TTC549 (cell line): ENCODE measurements around the gene FMC1.
"Not testable (repeated sequence)": the region's sequence is repeated elsewhere in the genome, so short reads cannot be mapped to it uniquely, and the experiment has no call there.

ENCODE experiments used
- FAIRE-seq: peaks from 2 replicates; lab custom pipeline; 2012; peaks lifted over from hg19 to GRCh38; lab: Jason Lieb, UNC

Gene FMC1

DNA sequence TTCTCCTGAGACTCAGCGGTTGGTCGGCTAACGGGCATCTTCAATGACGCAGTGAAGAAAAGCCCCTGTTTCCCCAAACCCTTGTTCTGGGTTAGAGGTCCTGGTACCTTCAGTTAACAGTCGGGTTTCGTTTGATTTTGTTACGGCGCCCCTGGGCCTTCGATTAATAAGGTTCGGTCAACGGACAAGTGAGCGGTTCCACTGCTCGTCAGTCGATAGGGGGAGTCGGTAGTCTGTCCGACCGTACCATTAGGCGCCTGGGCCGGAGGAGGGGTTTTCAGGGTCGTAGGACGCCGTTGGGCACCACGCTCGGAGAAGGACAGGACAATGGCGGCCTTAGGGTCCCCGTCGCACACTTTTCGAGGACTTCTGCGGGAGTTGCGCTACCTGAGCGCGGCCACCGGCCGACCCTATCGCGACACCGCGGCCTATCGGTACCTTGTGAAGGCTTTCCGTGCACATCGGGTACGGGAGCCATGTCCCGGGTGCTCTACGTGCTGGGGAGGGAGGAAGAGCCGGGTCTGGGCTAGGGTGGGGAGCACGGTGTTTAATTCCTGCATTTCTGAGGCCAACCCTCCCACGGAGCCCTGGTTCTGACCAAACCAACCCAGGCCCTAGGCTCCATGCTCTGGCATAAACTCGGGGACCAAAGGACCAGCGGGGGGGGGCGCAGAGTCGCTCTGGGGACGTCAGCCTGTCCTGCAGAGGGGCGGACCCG, at the start of gene FMC1:
TSS of gene FMC1 (plus strand) at position 280 of the 718 bp plus-strand sequence. CDS start at position 328, 48 bp downstream.
- no peak for FAIRE-seq

DNA sequence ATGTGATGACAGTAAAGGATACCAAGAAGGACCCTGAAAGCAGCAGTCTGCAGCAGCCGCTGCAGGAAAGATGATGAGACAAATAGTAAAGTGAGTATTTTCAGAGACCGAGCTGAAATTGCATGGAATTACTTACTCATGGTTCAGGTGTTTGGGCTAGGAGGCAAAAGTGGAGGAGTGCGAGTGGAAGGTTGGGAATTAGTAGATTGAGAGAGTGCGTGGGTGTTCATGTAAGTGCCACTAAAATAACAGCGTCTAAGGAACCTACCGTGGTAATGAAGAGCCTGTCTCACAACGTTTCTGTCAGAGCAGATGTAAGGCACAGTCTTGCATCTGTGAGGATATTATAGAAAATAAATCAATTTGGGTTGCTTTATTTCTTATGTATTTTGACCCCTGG, 48.3 kb upstream of the FMC1 start:
- FAIRE-seq: no peak

DNA sequence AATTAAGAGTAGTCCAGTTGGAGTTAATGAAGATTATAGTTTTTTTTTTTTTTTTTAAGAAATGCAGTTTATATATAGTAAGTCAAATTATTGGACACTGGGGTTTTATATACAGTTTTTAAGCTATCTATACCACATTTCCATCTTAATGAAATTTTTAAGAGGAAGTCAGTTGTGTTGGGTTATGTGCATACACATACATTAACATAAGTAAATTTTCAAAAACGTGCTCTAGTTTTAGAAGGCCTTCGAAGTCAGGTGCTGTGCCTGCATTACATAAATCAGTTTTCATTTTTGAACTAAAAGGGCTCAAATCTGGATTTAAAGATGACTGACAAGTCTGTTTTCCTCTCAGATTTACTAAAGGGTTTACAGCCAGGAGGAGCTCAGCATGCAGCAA, 47.6 kb upstream of the FMC1 start:
- no peak for FAIRE-seq

GRCh38 chr7:139294241-139294640, 46.9 kb upstream of the FMC1 start:
- no peak for FAIRE-seq

DNA sequence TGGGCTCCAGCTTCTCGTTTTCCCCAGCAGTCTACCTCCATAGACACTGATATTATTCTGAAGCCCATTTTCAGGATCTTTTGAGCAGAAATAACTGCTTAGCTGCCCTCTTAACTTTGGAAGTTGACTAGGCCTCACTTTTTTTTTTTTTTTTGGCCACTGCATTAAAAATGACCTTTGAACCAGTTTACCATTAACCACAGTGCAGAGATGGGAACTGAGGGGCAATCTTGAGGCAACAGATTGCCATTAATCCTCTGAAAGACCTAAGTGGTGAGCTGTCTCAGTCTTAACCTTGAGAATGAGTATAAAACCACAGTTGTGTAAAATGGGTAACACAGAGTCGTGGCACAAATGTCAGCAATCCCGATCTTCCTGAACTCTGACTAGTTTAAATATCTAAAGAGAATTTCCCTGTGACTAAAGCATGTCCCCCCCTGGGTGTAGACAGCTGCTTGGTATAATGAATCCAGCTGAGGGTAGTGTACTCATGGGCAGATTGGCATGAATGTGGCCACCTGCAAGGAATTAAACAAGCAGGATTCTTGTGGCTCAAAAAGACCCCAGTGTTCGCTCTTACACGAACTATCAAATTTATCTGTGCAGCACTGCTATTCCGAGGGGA, 46.1 kb upstream of the FMC1 start:
- no peak for FAIRE-seq

DNA sequence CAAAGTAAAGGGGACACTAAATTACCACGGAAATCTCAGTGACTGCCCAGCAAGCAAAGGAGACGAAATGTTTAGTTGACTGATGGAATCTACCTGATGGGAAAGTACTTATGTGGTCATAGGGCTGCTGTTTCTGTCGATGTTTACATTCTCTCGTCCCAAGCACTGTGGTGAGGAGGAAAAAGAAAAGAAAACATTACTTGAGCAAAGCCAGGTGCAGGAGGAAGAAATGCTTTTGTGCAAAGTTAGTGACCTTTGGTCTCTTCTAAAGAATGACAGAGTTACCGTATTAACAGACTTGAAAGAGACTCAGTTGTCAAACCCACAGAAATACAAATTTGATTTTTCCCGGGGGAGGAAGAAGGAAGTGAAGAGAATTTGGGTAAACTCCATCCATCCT, 43.3 kb upstream of the FMC1 start:
- no peak for FAIRE-seq

DNA sequence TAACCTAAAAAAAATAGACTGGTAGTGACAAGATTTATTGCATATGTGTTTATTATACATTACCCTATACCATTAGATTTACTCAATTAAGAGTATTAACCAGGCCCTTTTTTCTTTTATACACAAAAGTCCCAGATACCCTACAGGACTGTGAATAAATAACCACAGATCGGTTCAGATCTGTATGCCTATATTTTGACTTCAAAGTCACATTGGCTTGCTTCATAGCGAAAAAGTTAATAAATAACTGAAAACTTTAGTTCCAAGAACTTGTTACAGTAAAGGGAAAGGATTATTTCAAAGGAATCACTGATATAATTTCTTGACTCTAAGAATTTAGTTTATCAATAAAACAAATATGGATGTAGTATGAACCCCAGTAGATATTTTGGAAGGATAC, 41.8 kb upstream of the FMC1 start:
- no peak for FAIRE-seq

DNA sequence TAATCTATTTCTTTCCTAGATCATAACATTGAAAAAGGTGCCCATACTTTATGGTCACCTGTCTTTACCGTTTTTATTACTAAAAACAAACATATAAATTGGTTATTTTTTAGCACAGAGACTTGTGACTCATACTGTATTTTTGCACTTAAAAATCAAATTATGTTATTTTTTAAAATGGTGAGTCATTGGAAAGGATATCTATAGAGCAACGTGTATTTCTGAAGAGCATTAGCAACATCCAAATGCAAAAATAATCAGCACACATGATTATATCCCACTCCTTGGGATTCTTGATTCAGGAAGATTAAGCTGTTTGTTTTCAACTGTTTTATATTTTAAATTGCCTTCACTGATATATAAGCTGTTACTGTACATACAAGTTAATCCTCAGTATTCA, 40.7 kb upstream of the FMC1 start:
- no peak for FAIRE-seq

- FAIRE-seq: no peak
Observed at GRCh38 chr7:139304517-139304916, 36.6 kb upstream of the FMC1 start.

DNA sequence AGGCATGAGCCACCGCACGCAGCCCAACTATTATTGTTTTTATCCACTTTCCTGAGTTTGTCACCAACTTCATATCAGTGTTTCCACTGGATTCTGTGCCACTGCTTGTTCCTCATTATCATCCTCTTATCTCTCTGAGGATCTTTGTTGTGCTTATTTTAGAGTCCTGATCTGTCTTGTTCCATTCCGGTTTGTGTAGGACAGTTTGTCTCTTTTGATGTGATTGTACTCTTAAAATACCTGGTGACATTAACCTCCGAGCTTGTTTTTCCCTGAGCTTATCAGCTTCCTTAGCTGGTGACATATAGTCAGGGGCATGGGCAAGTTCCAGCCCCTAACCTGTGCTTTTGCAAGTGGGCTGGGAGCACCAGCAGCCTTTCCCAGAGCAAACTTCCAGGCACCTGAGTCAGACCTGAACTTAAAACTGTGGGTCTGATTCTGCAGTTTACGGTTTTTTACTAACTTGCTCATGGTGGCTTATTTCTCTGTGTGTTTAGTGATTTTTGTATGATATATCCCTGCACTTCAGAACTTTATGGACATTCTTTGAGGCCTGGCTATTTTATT, 23.1 kb upstream of the FMC1 start:
- no peak for FAIRE-seq

GRCh38 chr7:139321071-139321745, 19.9 kb upstream of the FMC1 start:
- FAIRE-seq: no peak

DNA sequence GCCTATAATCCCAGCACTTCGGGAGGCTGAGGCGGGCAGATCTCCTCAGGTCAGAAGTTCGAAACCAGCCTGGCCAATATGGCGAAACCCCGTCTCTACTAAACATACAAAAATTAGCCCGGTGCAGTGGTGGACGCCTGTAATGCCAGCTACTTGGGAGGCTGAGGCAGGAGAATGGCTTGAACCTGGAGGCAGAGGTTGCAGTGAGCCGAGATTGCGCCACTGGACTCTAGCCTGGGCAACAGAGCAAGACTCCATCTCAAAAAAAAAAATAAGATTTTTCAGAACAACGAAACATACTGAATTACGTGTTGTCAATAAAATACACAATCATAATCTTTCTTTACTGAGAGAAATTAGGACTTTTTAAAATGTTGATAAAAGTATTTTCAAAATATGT, 16.4 kb upstream of the FMC1 start:
- FAIRE-seq: not testable (repeated sequence)

- no peak for FAIRE-seq
Observed at GRCh38 chr7:139328375-139328774, 12.8 kb upstream of the FMC1 start.

DNA sequence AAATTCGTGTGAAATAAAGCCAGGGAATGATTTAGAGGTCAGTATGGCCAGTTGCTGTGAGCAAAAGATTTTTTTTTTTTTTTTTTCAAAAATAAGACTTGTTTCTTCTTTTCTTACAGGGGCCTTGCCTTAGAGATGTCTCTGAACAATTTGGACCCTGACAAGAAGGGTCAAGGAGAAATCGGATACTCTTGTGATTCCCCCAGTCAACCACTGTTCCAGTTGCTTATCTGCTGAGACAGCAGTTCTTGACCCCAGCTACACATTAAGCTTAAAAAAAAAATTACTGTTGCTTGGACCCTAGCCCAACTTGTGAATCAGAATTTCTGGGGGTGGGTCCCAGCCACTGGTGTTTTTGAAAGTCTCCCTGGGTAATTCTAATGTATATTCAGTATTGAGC, 12.0 kb upstream of the FMC1 start:
- FAIRE-seq: no peak

GRCh38 chr7:139330333-139331030, 10.7 kb upstream of the FMC1 start:
- no peak for FAIRE-seq

DNA sequence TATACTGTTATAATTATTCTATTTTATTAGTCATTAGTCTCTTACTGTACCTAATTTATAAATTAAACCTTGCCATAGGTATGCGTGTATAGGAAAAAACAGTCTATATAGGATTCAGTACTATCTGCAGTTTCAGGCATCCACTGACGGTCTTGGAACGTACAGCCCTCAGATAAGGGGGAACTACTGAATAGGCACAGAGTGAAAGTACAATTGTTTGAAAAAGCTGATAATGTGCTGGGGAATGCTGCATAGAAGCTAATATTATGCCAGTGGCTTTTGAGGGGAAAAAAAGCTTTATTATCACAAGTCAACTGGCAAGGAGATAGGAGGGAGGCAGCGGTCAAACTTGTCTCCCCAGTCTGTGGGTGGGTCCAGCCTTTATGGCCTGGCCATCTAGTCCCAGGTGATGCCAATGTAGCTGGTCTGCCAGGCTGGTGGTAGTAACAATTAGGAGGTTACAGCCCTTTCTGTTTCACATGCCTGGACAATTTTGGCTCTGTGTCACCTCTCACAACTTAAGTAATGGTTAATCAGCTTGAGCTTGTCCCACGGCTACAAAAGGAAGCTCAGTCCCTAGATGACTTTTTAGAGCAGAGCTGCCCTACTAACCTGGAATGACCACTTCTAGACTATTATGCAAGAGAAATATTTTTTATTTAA, 8.3 kb upstream of the FMC1 start:
- FAIRE-seq: no peak

- FAIRE-seq: not testable (repeated sequence)
Observed at GRCh38 chr7:139333443-139333842, 7.7 kb upstream of the FMC1 start.

DNA sequence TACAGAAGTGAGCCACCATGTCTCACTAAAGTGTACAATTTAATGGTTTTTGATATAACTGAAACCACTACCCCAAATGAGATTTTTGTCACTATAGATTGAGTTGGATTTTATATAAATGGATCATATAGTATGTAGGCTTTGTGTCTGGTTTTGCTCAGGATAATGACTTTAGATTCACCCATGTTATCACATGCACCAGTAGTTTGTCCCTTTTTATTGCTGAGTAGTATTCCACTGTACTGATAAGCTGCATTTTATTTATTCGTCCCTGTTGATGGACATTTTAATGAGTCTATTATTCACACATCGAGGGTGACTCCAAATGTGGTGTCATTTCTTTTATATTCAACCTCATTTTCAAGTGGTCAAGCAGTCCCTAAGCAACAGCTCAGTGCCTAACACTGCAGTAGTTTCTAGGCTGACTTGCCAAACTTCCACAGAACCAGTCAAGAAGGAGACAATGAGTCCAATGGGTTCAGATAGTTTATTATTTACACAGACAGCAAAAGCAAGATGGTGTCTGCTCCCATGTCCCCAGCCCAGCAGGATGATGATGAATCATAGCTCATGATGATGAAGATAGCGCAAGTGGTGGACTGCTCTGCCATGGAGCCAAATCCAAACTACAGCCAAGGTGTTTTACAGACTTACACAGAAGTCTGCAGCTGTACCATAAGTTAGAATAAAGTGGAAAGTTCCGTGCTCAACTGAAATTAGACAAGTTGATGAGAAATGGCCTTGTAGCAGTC, 6.6 kb upstream of the FMC1 start:
- FAIRE-seq: no peak

DNA sequence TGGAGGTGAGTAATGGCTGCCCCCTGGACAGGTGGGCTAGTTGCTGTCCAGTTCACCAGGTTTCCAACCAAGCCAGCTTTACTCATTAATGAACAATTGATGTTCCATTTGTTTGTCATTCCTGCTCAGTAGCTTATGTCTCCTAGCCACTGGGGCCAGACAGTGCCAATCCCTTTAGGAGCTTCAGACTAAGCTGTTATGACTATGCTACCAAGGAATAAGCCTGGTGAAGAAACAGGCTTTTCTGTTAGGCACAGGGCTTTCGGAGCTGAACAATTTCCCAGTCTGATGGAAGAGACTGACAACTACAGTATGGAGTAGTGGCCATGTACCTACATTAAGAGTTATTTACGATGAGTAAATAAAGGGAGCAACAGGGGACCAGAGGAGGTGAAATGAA, 2.1 kb upstream of the FMC1 start:
- no peak for FAIRE-seq

DNA sequence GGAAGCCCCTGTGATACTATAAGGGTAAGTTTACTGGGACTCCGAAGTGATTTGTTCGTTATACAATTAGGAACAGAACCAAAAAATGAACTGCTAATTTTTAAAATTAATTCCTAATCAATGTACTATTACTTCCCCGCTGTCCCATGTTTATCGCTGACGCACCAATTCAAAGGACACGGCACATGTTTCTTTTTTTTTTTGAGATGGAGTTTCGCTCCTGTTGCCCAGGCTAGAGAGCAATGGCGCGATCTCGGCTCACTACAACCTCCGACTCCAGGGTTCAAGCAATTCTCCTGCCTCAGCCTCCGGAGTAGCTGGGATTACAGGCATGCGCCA, 1.5 kb upstream of the FMC1 start:
- no peak for FAIRE-seq

DNA sequence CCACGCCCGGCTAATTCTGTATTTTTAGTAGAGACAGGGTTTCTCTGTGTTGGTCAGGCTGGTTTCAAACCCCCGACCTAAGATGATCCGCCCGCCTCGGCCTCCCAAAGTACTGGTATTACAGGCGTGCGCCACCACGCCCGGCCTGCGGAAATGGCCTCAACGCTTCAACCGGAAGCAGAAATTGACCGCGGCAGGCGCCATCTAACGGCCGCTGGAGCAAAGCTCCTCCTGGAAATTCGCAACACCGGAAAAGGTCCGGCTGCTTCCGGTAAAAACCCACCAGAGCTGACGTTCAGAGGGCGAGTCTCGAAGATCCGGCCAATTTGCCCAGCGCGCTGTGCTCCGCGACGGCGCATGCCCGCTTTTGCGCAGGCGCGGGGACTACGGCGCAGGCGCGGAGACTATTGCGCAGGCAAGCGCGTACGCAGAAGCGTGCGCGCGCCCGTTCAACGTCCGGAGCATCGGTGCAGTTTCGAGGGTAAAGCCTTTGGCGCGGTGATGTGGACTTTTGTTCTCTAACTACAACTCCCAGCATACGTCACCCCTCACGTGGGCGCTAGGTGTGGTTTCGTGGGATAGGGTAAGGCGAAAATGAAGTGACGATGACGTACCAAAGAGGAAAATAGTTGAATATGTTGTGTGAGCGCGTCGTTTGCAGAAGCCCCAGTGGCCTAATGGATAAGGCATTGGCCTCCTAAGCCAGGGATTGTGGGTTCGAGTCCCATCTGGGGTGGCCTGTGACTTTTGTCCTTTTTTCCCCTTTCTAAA, 915 bp upstream of the FMC1 start:
- peak; percentile 91 for FAIRE-seq
